ENCODE measurements around the gene TLX2. TPM values are rescaled to one million over a fixed set of nuclear protein-coding genes. Genes with fewer than 3 reads are reported as not detected.
A peak's percentile ranks its signal among the peaks of the same experiment; 100 is the strongest.

The TLX2 gene
- total RNA-seq (2021; fragmentation: NEBNext Ultra II Directional; extraction: Animal tissue kit (Norgen Biotek cat#: 25700)) (0.15 and 0.17 TPM in 2 replicates), polyA plus RNA-seq (2011; rRNA removed) (0.06 and 0.17 TPM in 2 replicates), polyA minus RNA-seq (2011; rRNA and poly(A)+ RNA removed) (0.12 TPM in 1 of 2 replicates, not detected in the other)
- polyA plus RNA-seq (2011; cell fraction: cytosol; rRNA removed): 0.09 TPM
- polyA plus RNA-seq (2011; cell fraction: nucleus; rRNA removed): 0.44 TPM
- polyA plus RNA-seq (2012, experiment 1 of 2): 0.11 to 0.47 TPM (median 0.28 TPM) in 4 replicates
- polyA plus RNA-seq (2012, experiment 2 of 2): not detected
- polyA plus RNA-seq (2013, experiment 1 of 2): 0.06 TPM
- 0.06 TPM for polyA plus RNA-seq (2013, experiment 2 of 2)
- polyA minus RNA-seq (2011; cell fraction: cytosol; rRNA and poly(A)+ RNA removed): not detected
- 1.1 TPM for polyA minus RNA-seq (2011; cell fraction: nucleus; rRNA and poly(A)+ RNA removed)
- long read RNA-seq, experiment 1: 0 reads
- long read RNA-seq, experiment 2: 0 reads

GRCh38 chr2:74514368-74515270 is at the start of gene TLX2:
Gene TLX2, plus strand, starts transcription at chr2:74514450. Its CDS starts 357 bp downstream, at chr2:74514807.
- CTCF ChIA-PET (ENCODE audit: partially characterized antibody): interaction anchor here (0.5 to 4.2 kb wide), 7 partner anchors 11 to 450 kb away, joined by 3 to 20 read pairs (median 6); partner anchors contain the start of gene DQX1
- Histone ChIP-seq H3K23me2 (ENCODE audit: low read depth, low read length) (peaks cover 10% of the 10 kb centered on the region; the same call in 1 of the 2 replicates), H2BK20ac (ENCODE audit: low read length) (no peak within 1 kb of the TSS), H3K79me1 (ENCODE audit: low read depth, low read length) (no peaks in the 10 kb centered on the region), H2BK12ac (ENCODE audit: low read depth, low read length) (peak within 1 kb of the TSS; percentile 68; the same call in 1 of the 2 replicates), H2BK5ac (ENCODE audit: low read depth, low read length) (no peak within 1 kb of the TSS), H3K27ac (ENCODE audit: low read depth, low read length) (no peak within 1 kb of the TSS), H4K91ac (replicated peaks; ENCODE audit: insufficient read length, low read length) (no peak within 1 kb of the TSS), H4K5ac (ENCODE audit: insufficient read length, low read depth, low read length) (no peak within 1 kb of the TSS), H3K36me3 (ENCODE audit: control insufficient read depth in 2 of 4, insufficient read depth in 4 of 4, low read length in 3 of 4) (peaks cover 0 to 19% (median 0%) of the 10 kb centered on the region in 4 experiments; a peak in 1 of 8 replicates), H2AK5ac (ENCODE audit: low read depth, low read length) (no peak within 1 kb of the TSS), H3K27me3 (replicated peaks in 1 of 4; ENCODE audit: control insufficient read depth in 3 of 4, extremely low read depth in 1 of 4, insufficient read depth in 3 of 4, low read length in 3 of 4) (peaks cover 81 to 100% (median 96%) of the 10 kb centered on the region in 4 experiments), H3K4me3 (ENCODE audit: extremely low read depth in 1 of 4, insufficient read depth in 2 of 4, low read depth in 3 of 4, low read length in 4 of 4) (peak within 1 kb of the TSS; percentile 20 to 62 (median 28)), H2BK15ac (ENCODE audit: low read length) (no peak within 1 kb of the TSS), H3K4me2 (ENCODE audit: insufficient read depth in 1 of 2, low read depth in 2 of 2, low read length in 2 of 2) (peak within 1 kb of the TSS; percentile 63 to 88), H3K23ac (ENCODE audit: insufficient read length) (no peak within 1 kb of the TSS), H3K4me1 (replicated peaks in 1 of 4; ENCODE audit: control insufficient read depth in 3 of 4, insufficient read depth in 4 of 4, low read length in 3 of 4) (peaks cover 0 to 24% (median 10%) of the 10 kb centered on the region in 4 experiments; a peak in 6 of 7 replicates), H4K20me1 (replicated peaks in 1 of 2; ENCODE audit: control insufficient read depth in 1 of 2, insufficient read depth in 2 of 2, low read length in 2 of 2) (peaks cover 2 to 4% of the 10 kb centered on the region in 2 experiments), H4K8ac (ENCODE audit: extremely low read depth, insufficient read depth, low read length) (peak within 1 kb of the TSS; percentile 11; the same call in 1 of the 2 replicates), H2AFZ (ENCODE audit: low read length) (no peak within 1 kb of the TSS), H3K9ac (replicated peaks in 1 of 4; ENCODE audit: extremely low read depth in 1 of 4, low read depth in 3 of 4, low read length in 3 of 4) (no peak within 1 kb of the TSS), H2BK120ac (replicated peaks; ENCODE audit: low read depth, low read length) (no peak within 1 kb of the TSS), H3K9me3 (ENCODE audit: insufficient read depth in 2 of 2, low read depth in 1 of 2, low read length in 1 of 2) (peaks cover 7 to 12% of the 10 kb centered on the region in 2 experiments), H3K18ac (ENCODE audit: extremely low read depth, low read length) (peak within 1 kb of the TSS; percentile 60; the same call in 1 of the 2 replicates), H3K14ac (ENCODE audit: insufficient read length) (no peak within 1 kb of the TSS), H3K79me2 (ENCODE audit: control insufficient read depth in 1 of 2, insufficient read depth in 2 of 2, low read length in 2 of 2) (no peaks in the 10 kb centered on the region), H3K4ac (replicated peaks; ENCODE audit: insufficient read length, low read depth, low read length) (no peak within 1 kb of the TSS), H3K56ac (replicated peaks; ENCODE audit: insufficient read length, low read depth, low read length) (no peak within 1 kb of the TSS)
- peak in 1 of 2 experiments; percentile 76 for DNase-seq (ENCODE audit: low read depth in 1 of 2, low spot score in 2 of 2)
- 5% methylated on average over 64 of the region's 82 CpGs; no CpG with 5 or more reads in 1 of the 2 experiments for WGBS, 2 experiments (ENCODE audit: extremely low coverage in 1 of 2, insufficient coverage in 1 of 2, insufficient read length in 1 of 2, insufficient replicate concordance in 2 of 2, low coverage in 1 of 2, low lambda C conversion rate in 2 of 2, missing lambda C conversion rate in 1 of 2)
- POLR2A ChIA-PET (ENCODE audit: partially characterized antibody): interaction anchor here (0.6 to 6.7 kb wide), 10 partner anchors 8 to 74 kb away, joined by 3 to 63 read pairs (median 5); partner anchors contain the start of genes AUP1, CCDC142, DQX1 and HTRA2
- FAIRE-seq: no peak
- no peak for TF ChIP-seq USF2 (IDR thresholded peaks at IDR 0.05; ENCODE audit: low read length)

Measured in H1 (cell line).